DOHH2 (cell line): ENCODE results near the gene WDR27.

Source experiments
- EZH2phosphoT487 ChIP-seq: fragments of 200-600 bp; sonication (generic); IDR thresholded peaks from 2 replicates; pipeline ENCODE4 v1.6.1; 2017; ENCODE audit warnings: borderline replicate concordance, mild to moderate bottlenecking, antibody characterized with exemption, low read length, moderate library complexity, mixed read lengths
- TF ChIP-seq, protein P1 (sequence below): fragments of 200-600 bp; sonication (generic); IDR thresholded peaks from one replicate; pipeline ENCODE4 v1.5.1; 2014; ENCODE audit warnings: antibody characterized with exemption, mild to moderate bottlenecking, low read depth, low read length; ENCODE audit not compliant: poor library complexity, severe bottlenecking

DNA sequence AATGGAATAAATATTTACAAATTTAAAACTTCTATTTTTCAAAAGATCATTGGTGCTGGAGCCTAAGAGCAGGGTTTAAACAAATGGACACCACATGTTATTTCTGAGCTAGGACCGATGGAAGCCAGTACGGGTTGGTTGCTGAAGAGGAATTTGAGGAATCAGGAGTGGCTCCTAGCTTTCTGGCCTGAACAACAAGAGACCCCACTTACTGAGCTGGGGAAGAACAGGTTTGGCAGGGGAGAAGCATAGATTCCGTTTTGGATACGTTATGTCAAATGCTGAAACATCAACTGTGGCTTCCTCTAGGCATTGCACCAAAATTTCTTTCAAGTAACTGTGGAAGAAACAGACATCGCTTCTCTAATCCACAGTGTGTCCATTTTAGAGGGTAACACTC is 6.7 kb downstream of the WDR27 start:
- TF ChIP-seq, protein P1, sequence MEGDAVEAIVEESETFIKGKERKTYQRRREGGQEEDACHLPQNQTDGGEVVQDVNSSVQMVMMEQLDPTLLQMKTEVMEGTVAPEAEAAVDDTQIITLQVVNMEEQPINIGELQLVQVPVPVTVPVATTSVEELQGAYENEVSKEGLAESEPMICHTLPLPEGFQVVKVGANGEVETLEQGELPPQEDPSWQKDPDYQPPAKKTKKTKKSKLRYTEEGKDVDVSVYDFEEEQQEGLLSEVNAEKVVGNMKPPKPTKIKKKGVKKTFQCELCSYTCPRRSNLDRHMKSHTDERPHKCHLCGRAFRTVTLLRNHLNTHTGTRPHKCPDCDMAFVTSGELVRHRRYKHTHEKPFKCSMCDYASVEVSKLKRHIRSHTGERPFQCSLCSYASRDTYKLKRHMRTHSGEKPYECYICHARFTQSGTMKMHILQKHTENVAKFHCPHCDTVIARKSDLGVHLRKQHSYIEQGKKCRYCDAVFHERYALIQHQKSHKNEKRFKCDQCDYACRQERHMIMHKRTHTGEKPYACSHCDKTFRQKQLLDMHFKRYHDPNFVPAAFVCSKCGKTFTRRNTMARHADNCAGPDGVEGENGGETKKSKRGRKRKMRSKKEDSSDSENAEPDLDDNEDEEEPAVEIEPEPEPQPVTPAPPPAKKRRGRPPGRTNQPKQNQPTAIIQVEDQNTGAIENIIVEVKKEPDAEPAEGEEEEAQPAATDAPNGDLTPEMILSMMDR: no peak
- no peak for TF ChIP-seq EZH2phosphoT487
